ENCODE results near the gene DNAAF1. TPM values are rescaled to one million over a fixed set of nuclear protein-coding genes. Genes with fewer than 3 reads are reported as not detected.
A peak's percentile ranks its signal among the peaks of the same experiment; 100 is the strongest.

Gene DNAAF1
- total RNA-seq, 1 experiment from 2014 or later = 0.07 TPM

DNA sequence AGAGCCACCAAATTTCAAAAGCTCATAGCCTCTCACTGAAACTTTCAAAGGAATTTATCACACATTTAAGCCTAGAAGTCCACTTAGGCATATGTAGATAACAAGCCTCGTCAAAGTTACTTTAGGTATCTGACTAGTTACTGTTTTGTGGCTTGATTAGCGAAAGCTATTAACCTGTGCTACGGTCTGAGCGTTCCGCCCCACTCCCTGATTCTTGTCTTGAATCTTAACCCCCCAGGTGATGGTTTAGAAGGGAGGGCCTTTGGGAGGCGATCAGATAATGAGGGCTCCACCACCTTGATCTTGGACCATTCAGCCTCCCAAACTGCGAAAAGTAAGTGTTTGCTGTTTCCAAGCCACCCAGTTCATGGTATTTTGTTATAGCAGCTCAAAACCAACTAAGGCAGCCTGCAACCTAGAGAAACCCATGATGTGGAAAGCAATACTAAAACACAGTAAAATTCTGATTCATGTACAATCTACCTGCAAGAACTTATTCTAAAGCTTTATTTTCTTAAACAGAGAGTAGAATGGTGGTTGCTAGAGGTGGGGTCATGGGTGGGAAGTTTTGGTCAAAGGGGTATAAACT, 7.2 kb upstream of the DNAAF1 start:
- TF ChIP-seq, protein P1, sequence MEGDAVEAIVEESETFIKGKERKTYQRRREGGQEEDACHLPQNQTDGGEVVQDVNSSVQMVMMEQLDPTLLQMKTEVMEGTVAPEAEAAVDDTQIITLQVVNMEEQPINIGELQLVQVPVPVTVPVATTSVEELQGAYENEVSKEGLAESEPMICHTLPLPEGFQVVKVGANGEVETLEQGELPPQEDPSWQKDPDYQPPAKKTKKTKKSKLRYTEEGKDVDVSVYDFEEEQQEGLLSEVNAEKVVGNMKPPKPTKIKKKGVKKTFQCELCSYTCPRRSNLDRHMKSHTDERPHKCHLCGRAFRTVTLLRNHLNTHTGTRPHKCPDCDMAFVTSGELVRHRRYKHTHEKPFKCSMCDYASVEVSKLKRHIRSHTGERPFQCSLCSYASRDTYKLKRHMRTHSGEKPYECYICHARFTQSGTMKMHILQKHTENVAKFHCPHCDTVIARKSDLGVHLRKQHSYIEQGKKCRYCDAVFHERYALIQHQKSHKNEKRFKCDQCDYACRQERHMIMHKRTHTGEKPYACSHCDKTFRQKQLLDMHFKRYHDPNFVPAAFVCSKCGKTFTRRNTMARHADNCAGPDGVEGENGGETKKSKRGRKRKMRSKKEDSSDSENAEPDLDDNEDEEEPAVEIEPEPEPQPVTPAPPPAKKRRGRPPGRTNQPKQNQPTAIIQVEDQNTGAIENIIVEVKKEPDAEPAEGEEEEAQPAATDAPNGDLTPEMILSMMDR (IDR thresholded peaks at IDR 0.05; ENCODE audit: insufficient read depth in 1 of 2, low read depth in 1 of 2, low read length in 1 of 2, severe bottlenecking in 1 of 2, unreplicated experiment in 1 of 2) = no peak
- no peak overlapping the region for H3K4me3 ChIP-seq (ENCODE audit: low read depth, low read length)
- H3K4me1 ChIP-seq = no peaks in the 10 kb centered on the region
- Mint-ChIP-seq H3K36me3 (ENCODE audit: insufficient read depth, unreplicated experiment) (no peaks in the 10 kb centered on the region), H3K27me3 (ENCODE audit: insufficient read depth, unreplicated experiment) (no peaks in the 10 kb centered on the region), H3K4me3 (ENCODE audit: unreplicated experiment) (no peak overlapping the region), H3K27ac (ENCODE audit: unreplicated experiment) (no peak overlapping the region), H3K4me1 (ENCODE audit: low read depth, unreplicated experiment) (peaks cover 18% of the 10 kb centered on the region), H3K9me3 (ENCODE audit: unreplicated experiment) (no peaks in the 10 kb centered on the region)
- intact Hi-C loops (cut with micrococcal nuclease; ENCODE audit: unreplicated experiment) = no loop called here
- ChIA-PET POLR2A (no interaction called here), CTCF (no interaction called here)
- H3K9me3 ChIP-seq = no peaks in the 10 kb centered on the region
- H3K36me3 ChIP-seq (ENCODE audit: control insufficient read depth, insufficient read depth, low read length) = no peaks in the 10 kb centered on the region
- no TSS peak for BruUV-seq (replicated peaks)
- H3K27me3 ChIP-seq (replicated peaks; ENCODE audit: control insufficient read depth, insufficient read depth, low read length) = no peaks in the 10 kb centered on the region
- DNase-seq = no peak

DNA sequence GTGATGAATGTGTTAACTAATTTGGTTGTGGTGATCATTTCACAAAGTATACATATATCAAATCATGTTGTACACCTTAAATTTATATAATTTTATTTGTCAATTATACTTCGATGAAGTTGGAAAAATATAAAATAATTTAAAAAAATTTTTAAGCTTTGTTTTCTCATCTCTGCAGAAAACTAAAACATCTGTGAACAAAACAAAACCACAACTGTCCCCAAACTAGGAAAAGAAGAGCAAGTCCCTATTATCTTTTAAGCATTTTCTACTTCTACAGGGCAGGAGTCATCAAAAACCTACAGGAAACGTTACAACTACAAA, 6.6 kb upstream of the DNAAF1 start:
- DNase-seq = no peak
- ChIA-PET CTCF (no interaction called here), POLR2A (no interaction called here)
- H3K27me3 Mint-ChIP-seq (ENCODE audit: insufficient read depth, unreplicated experiment) = no peaks in the 10 kb centered on the region
- H3K27ac Mint-ChIP-seq (ENCODE audit: unreplicated experiment) = no peak overlapping the region
- no peak overlapping the region for H3K4me3 Mint-ChIP-seq (ENCODE audit: unreplicated experiment)
- Histone ChIP-seq H3K4me3 (ENCODE audit: low read depth, low read length) (no peak overlapping the region), H3K36me3 (ENCODE audit: control insufficient read depth, insufficient read depth, low read length) (no peaks in the 10 kb centered on the region), H3K4me1 (no peaks in the 10 kb centered on the region), H3K9me3 (no peaks in the 10 kb centered on the region), H3K27me3 (replicated peaks; ENCODE audit: control insufficient read depth, insufficient read depth, low read length) (no peaks in the 10 kb centered on the region)
- peaks cover 18% of the 10 kb centered on the region for H3K4me1 Mint-ChIP-seq (ENCODE audit: low read depth, unreplicated experiment)
- intact Hi-C loops (cut with micrococcal nuclease; ENCODE audit: unreplicated experiment) = no loop called here
- TF ChIP-seq, protein P1 (IDR thresholded peaks at IDR 0.05; ENCODE audit: insufficient read depth in 1 of 2, low read depth in 1 of 2, low read length in 1 of 2, severe bottlenecking in 1 of 2, unreplicated experiment in 1 of 2) = no peak
- BruUV-seq (replicated peaks) = no TSS peak
- no peaks in the 10 kb centered on the region for H3K36me3 Mint-ChIP-seq (ENCODE audit: insufficient read depth, unreplicated experiment)
- no peaks in the 10 kb centered on the region for H3K9me3 Mint-ChIP-seq (ENCODE audit: unreplicated experiment)

DNA sequence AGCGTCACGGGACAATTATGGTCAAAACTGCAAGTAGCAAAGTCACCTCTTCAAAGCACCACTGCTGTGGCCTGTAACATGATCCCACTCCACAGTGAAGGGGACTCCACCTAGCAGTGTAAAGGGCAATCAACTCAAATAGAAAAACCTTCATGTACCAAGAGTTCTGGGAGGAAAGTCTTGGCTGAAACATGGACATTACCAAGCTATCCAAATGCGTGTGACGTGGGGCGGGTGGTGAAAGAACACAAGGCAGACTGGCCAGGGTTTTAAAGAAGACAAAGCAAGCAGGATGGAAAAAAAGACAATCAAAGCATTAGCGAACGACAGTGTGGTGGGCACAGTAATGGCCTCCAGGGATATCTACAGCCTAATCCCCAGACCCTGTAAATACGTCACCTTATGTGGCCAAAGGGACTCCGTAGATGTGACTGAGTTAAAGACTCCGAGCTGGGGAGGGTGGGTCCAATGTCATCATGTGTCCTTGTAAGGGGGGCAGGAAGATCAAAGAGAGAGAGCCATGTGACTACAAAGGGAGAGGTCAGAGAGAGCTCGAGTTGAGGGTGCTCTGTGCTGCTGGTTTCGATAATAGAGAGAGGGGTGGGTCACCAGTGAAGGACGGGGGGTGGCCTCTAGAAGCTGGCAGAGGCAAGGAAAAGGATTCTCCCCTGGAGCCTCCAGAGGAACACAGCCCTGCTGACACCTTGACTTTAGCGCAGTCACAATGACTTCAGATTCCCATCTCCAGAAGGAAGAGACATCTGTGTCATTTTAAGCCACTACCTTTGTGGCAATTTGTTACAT, 6.1 kb upstream of the DNAAF1 start:
- no peak overlapping the region for H3K4me3 Mint-ChIP-seq (ENCODE audit: unreplicated experiment)
- no peak overlapping the region for H3K4me3 ChIP-seq (ENCODE audit: low read depth, low read length)
- peaks cover 21% of the 10 kb centered on the region for H3K4me1 Mint-ChIP-seq (ENCODE audit: low read depth, unreplicated experiment)
- no peak for DNase-seq
- no peaks in the 10 kb centered on the region for H3K4me1 ChIP-seq
- BruUV-seq (replicated peaks) = no TSS peak
- no peaks in the 10 kb centered on the region for H3K9me3 ChIP-seq
- H3K36me3 ChIP-seq (ENCODE audit: control insufficient read depth, insufficient read depth, low read length) = no peaks in the 10 kb centered on the region
- CTCF ChIA-PET = interaction anchor here (0.5 to 1.0 kb wide), 2 partner anchors 15 to 28 kb away, joined by 3 to 6 read pairs; no protein-coding TSS in a partner anchor
- H3K27me3 ChIP-seq (replicated peaks; ENCODE audit: control insufficient read depth, insufficient read depth, low read length) = no peaks in the 10 kb centered on the region
- POLR2A ChIA-PET = no interaction called here
- intact Hi-C loops (cut with micrococcal nuclease; ENCODE audit: unreplicated experiment) = no loop called here
- TF ChIP-seq, protein P1 (IDR thresholded peaks at IDR 0.05; ENCODE audit: insufficient read depth in 1 of 2, low read depth in 1 of 2, low read length in 1 of 2, severe bottlenecking in 1 of 2, unreplicated experiment in 1 of 2) = no peak
- H3K9me3 Mint-ChIP-seq (ENCODE audit: unreplicated experiment) = no peaks in the 10 kb centered on the region
- peak overlapping the region; percentile 6 for H3K27ac Mint-ChIP-seq (ENCODE audit: unreplicated experiment)
- peaks cover 2% of the 10 kb centered on the region for H3K36me3 Mint-ChIP-seq (ENCODE audit: insufficient read depth, unreplicated experiment)
- H3K27me3 Mint-ChIP-seq (ENCODE audit: insufficient read depth, unreplicated experiment) = no peaks in the 10 kb centered on the region

Data from Caco-2 (cell line).